WTC11 (cell line): ENCODE data around the gene SLC13A3. TPM values are rescaled to one million over a fixed set of nuclear protein-coding genes. Genes with fewer than 3 reads are reported as not detected.

Experiments
- ATAC-seq: fragments of 200-7000 bp; cut with Tn5 transposase; 2 replicates; pipeline ENCODE4 v1.10.0; 2021; ENCODE audit warnings: mild to moderate bottlenecking, moderate library complexity
- CTCF ChIA-PET: fragments of 300-600 bp; sonication (Branson Sonifier 250); formaldehyde crosslinking; loops from one replicate; lab custom pipeline; 2021; ENCODE audit warnings: antibody characterized with exemption; lab: Charles Lee
- POLR2A ChIA-PET: fragments of 350-600 bp; sonication (Branson Sonifier 250); formaldehyde crosslinking; loops from one replicate; lab custom pipeline; 2021; ENCODE audit warnings: antibody characterized with exemption; lab: Charles Lee
- DNase-seq: peaks from one replicate; pipeline ENCODE4 v3.0.0; 2021; ENCODE audit warnings: low spot score
- H3K27ac Mint-ChIP-seq: 2 replicates; pipeline ENCODE4 v1.8.0; 2021; ENCODE audit warnings: mixed read lengths
- H3K27me3 Mint-ChIP-seq: 2 replicates; pipeline ENCODE4 v1.8.0; 2021; ENCODE audit warnings: low read depth, mild to moderate bottlenecking, moderate library complexity, mixed read lengths
- H3K36me3 Mint-ChIP-seq: 2 replicates; pipeline ENCODE4 v1.8.0; 2021; ENCODE audit warnings: mixed read lengths
- H3K4me1 Mint-ChIP-seq: 2 replicates; pipeline ENCODE4 v1.8.0; 2022; ENCODE audit warnings: mixed read lengths
- H3K4me3 Mint-ChIP-seq: 2 replicates; pipeline ENCODE4 v1.8.0; 2021; ENCODE audit warnings: mild to moderate bottlenecking, moderate library complexity, mixed read lengths
- H3K9me3 Mint-ChIP-seq: 2 replicates; pipeline ENCODE4 v1.8.0; 2021; ENCODE audit warnings: mixed read lengths
- AFF4 ChIP-seq: sonication (generic); formaldehyde crosslinking; IDR thresholded peaks from 2 replicates; pipeline ENCODE4 v1.8.1; 2023; ENCODE audit warnings: mild to moderate bottlenecking, missing genetic modification reagents, borderline replicate concordance
- CREB1 ChIP-seq: sonication (generic); formaldehyde crosslinking; IDR thresholded peaks from 2 replicates; pipeline ENCODE4 v1.8.0; 2023; ENCODE audit warnings: mild to moderate bottlenecking, missing genetic modification reagents
- E2F5 ChIP-seq: sonication (generic); formaldehyde crosslinking; IDR thresholded peaks from 2 replicates; pipeline ENCODE4 v1.8.1; 2022; ENCODE audit warnings: mild to moderate bottlenecking, moderate library complexity, missing genetic modification reagents
- ELF4 ChIP-seq: sonication (generic); formaldehyde crosslinking; IDR thresholded peaks from 2 replicates; pipeline ENCODE4 v1.8.1; 2022; ENCODE audit warnings: low read depth, mild to moderate bottlenecking, moderate library complexity, missing genetic modification reagents
- ERG ChIP-seq: fragments of 250-450 bp; sonication (Bioruptor Pico); IDR thresholded peaks from 2 replicates; pipeline ENCODE4 v1.8.0; 2021; ENCODE audit warnings: mild to moderate bottlenecking
- KAT7 ChIP-seq: sonication (generic); formaldehyde crosslinking; IDR thresholded peaks from 2 replicates; pipeline ENCODE4 v1.8.1; 2023; ENCODE audit warnings: missing genetic modification reagents, mild to moderate bottlenecking, borderline replicate concordance
- NR2C2 ChIP-seq: sonication (generic); formaldehyde crosslinking; IDR thresholded peaks from 2 replicates; pipeline ENCODE4 v1.8.0; 2022; ENCODE audit warnings: mild to moderate bottlenecking, missing genetic modification reagents
- OVOL2 ChIP-seq: fragments of 250-450 bp; sonication (Bioruptor Pico); IDR thresholded peaks from 2 replicates; pipeline ENCODE4 v1.9.0; 2021; ENCODE audit warnings: mild to moderate bottlenecking, borderline replicate concordance
- SMAD4 ChIP-seq: sonication (generic); formaldehyde crosslinking; IDR thresholded peaks from 2 replicates; pipeline ENCODE4 v1.8.0; 2022; ENCODE audit warnings: mild to moderate bottlenecking, missing genetic modification reagents
- ZMAT4 ChIP-seq: fragments of 250-450 bp; sonication (Bioruptor Pico); IDR thresholded peaks from 2 replicates; pipeline ENCODE4 v1.9.0; 2021; ENCODE audit warnings: mild to moderate bottlenecking
- ZNF121 ChIP-seq: sonication (generic); formaldehyde crosslinking; IDR thresholded peaks from 2 replicates; pipeline ENCODE4 v1.8.0; 2023; ENCODE audit warnings: missing genetic modification reagents
- ZNF671 ChIP-seq: fragments of 250-450 bp; sonication (Bioruptor Pico); IDR thresholded peaks from 2 replicates; pipeline ENCODE4 v1.8.0; 2021; ENCODE audit warnings: mild to moderate bottlenecking
- total RNA-seq: library from RNA; stranded (reverse); gene quantifications from 3 replicates; pipeline ENCODE4 v1.2.3, GENCODE V29; 2021
- TF ChIP-seq, protein P1 (sequence below): fragments of 200-600 bp; IDR thresholded peaks from 2 replicates; pipeline ENCODE4 v1.8.0; 2022; ENCODE audit warnings: antibody characterized with exemption
- TF ChIP-seq, protein P2 (sequence below): sonication (generic); formaldehyde crosslinking; IDR thresholded peaks from 2 replicates; pipeline ENCODE4 v1.8.1; 2023; ENCODE audit warnings: mild to moderate bottlenecking, moderate library complexity, missing genetic modification reagents
- TF ChIP-seq, protein P3 (sequence below): sonication (generic); formaldehyde crosslinking; IDR thresholded peaks from 2 replicates; pipeline ENCODE4 v1.8.1; 2023; ENCODE audit warnings: mild to moderate bottlenecking, missing genetic modification reagents, moderate library complexity
- TF ChIP-seq, protein P4 (sequence below): fragments of 250-450 bp; sonication (Bioruptor Pico); IDR thresholded peaks from 2 replicates; pipeline ENCODE4 v1.9.0; 2021; ENCODE audit warnings: mild to moderate bottlenecking, borderline replicate concordance

Gene SLC13A3
- total RNA-seq, 1 experiment from 2014 or later, result 10.6 TPM

- no peak for TF ChIP-seq ERG (CRISPR knock-in tag)
Observed at GRCh38 chr20:46576774-46577395, 74.4 kb downstream of the SLC13A3 start (continued).

GRCh38 chr20:46575937-46576461 lies 75.3 kb downstream of the SLC13A3 start:
- H3K9me3 Mint-ChIP-seq, result peaks cover 14% of the 10 kb centered on the region
- ChIA-PET POLR2A (no interaction called here), CTCF (no interaction called here)
- peaks cover 9% of the 10 kb centered on the region for H3K36me3 Mint-ChIP-seq
- H3K27me3 Mint-ChIP-seq, result no peaks in the 10 kb centered on the region
- H3K27ac Mint-ChIP-seq, result no peak overlapping the region
- H3K4me3 Mint-ChIP-seq, result no peak overlapping the region
- no peak for ATAC-seq
- no peak for DNase-seq
- no peaks in the 10 kb centered on the region for H3K4me1 Mint-ChIP-seq
- TF ChIP-seq OVOL2 (CRISPR knock-in tag) (no peak), CREB1 (CRISPR knock-in tag) (no peak), E2F5 (CRISPR knock-in tag) (no peak), KAT7 (CRISPR knock-in tag) (no peak), ELF4 (CRISPR knock-in tag) (no peak), NR2C2 (no peak), SMAD4 (CRISPR knock-in tag) (no peak), ZMAT4 (CRISPR knock-in tag) (no peak), ERG (CRISPR knock-in tag) (no peak), ZNF671 (no peak), AFF4 (CRISPR knock-in tag) (no peak), ZNF121 (no peak)
- TF ChIP-seq, protein P1, sequence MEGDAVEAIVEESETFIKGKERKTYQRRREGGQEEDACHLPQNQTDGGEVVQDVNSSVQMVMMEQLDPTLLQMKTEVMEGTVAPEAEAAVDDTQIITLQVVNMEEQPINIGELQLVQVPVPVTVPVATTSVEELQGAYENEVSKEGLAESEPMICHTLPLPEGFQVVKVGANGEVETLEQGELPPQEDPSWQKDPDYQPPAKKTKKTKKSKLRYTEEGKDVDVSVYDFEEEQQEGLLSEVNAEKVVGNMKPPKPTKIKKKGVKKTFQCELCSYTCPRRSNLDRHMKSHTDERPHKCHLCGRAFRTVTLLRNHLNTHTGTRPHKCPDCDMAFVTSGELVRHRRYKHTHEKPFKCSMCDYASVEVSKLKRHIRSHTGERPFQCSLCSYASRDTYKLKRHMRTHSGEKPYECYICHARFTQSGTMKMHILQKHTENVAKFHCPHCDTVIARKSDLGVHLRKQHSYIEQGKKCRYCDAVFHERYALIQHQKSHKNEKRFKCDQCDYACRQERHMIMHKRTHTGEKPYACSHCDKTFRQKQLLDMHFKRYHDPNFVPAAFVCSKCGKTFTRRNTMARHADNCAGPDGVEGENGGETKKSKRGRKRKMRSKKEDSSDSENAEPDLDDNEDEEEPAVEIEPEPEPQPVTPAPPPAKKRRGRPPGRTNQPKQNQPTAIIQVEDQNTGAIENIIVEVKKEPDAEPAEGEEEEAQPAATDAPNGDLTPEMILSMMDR, result no peak
- TF ChIP-seq, protein P2, sequence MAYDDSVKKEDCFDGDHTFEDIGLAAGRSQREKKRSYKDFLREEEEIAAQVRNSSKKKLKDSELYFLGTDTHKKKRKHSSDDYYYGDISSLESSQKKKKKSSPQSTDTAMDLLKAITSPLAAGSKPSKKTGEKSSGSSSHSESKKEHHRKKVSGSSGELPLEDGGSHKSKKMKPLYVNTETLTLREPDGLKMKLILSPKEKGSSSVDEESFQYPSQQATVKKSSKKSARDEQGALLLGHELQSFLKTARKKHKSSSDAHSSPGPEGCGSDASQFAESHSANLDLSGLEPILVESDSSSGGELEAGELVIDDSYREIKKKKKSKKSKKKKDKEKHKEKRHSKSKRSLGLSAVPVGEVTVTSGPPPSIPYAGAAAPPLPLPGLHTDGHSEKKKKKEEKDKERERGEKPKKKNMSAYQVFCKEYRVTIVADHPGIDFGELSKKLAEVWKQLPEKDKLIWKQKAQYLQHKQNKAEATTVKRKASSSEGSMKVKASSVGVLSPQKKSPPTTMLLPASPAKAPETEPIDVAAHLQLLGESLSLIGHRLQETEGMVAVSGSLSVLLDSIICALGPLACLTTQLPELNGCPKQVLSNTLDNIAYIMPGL (CRISPR knock-in tag), result no peak
- TF ChIP-seq, protein P3, sequence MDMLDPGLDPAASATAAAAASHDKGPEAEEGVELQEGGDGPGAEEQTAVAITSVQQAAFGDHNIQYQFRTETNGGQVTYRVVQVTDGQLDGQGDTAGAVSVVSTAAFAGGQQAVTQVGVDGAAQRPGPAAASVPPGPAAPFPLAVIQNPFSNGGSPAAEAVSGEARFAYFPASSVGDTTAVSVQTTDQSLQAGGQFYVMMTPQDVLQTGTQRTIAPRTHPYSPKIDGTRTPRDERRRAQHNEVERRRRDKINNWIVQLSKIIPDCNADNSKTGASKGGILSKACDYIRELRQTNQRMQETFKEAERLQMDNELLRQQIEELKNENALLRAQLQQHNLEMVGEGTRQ, result no peak
- TF ChIP-seq, protein P4, sequence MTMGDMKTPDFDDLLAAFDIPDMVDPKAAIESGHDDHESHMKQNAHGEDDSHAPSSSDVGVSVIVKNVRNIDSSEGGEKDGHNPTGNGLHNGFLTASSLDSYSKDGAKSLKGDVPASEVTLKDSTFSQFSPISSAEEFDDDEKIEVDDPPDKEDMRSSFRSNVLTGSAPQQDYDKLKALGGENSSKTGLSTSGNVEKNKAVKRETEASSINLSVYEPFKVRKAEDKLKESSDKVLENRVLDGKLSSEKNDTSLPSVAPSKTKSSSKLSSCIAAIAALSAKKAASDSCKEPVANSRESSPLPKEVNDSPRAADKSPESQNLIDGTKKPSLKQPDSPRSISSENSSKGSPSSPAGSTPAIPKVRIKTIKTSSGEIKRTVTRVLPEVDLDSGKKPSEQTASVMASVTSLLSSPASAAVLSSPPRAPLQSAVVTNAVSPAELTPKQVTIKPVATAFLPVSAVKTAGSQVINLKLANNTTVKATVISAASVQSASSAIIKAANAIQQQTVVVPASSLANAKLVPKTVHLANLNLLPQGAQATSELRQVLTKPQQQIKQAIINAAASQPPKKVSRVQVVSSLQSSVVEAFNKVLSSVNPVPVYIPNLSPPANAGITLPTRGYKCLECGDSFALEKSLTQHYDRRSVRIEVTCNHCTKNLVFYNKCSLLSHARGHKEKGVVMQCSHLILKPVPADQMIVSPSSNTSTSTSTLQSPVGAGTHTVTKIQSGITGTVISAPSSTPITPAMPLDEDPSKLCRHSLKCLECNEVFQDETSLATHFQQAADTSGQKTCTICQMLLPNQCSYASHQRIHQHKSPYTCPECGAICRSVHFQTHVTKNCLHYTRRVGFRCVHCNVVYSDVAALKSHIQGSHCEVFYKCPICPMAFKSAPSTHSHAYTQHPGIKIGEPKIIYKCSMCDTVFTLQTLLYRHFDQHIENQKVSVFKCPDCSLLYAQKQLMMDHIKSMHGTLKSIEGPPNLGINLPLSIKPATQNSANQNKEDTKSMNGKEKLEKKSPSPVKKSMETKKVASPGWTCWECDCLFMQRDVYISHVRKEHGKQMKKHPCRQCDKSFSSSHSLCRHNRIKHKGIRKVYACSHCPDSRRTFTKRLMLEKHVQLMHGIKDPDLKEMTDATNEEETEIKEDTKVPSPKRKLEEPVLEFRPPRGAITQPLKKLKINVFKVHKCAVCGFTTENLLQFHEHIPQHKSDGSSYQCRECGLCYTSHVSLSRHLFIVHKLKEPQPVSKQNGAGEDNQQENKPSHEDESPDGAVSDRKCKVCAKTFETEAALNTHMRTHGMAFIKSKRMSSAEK (CRISPR knock-in tag), result no peak
